GM18907 (cell line): Measurements from ENCODE around the gene RAP1GAP.
"Not testable (repeated sequence)": the region's sequence is repeated elsewhere in the genome, so short reads cannot be mapped to it uniquely, and the experiment has no call there.

ENCODE experiments used
- ATAC-seq: cut with Tn5 transposase; IDR thresholded peaks from one replicate; pipeline ENCODE4 v1.9.1; 2021; ENCODE audit warnings: mild to moderate bottlenecking, moderate library complexity; ENCODE audit not compliant: unreplicated experiment

RAP1GAP gene

DNA sequence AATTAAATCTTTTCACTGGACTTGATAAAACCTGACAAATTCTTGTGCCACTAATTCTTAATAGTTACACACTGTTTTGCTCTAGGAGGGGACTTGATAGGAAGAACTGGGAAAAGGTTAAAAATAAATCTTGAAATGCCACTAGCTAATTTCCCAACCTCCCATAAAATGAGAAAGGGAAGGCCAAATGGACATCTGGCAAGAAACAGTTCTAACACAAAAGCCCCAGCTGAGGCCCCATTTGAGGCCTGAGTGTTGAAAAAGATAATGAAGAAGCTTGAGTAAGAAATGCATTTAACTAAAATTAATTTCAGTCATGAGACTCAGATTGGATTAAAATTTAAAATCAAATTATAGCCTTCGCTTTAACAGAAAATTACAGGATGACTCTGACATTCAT is 11.2 kb upstream of the RAP1GAP start:
- ATAC-seq: no peak

DNA sequence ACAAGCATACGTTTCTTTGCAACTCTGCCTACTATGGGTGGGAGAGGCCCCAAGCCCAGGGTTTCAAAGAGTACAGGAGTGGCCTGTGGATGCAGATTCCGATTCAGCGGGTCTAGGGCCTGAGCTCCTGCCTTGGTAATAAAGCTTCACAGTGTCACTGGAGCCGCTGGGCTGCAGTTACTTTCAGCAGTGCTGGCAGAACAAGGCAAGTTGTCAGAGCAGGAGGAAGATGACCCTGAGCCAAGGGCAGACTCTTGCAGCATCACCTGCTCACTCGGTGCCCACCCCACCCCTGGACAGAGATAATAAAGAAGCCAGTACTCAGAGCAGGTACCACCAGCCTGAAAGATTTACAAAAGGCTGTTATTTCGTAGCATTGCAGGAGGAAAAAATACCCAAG is 8.0 kb upstream of the RAP1GAP start:
- no peak for ATAC-seq

DNA sequence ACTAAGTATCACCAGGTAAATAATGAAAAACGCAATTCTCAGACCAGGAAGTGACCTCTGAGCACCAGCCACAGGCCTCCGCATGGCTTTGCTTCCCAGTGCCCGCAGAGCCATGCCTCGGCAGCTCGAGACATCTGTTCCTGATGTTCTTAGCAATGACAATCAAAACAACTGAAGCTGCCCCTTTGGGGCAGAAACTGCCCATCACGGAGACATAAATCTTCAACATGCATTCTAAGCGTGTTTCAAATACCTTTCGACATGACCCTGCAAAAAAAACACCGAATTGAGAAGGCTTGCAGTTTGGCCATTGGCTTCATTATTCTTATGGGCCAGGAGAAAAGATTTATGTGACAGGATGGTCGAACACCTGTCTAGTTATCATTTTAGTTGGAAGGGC is 5.8 kb upstream of the RAP1GAP start:
- no peak for ATAC-seq

DNA sequence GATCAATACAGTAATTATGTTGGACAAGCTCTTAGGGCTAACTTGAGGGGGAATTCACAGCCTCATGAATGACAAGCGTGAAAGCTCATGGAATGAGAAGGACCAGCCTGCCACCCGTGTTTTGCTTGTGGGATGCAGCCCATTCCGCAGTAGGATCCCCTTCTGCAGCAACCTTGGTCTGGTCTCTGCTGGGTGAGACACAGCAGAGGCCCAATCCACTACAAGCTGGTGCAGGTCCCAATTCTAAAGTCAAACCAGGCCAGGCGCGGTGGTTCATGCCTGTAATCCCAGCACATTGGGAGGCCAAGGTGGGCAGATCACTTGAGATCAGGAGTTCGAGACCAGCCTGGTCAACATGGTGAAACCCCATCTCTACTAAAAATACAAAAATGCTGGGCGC is 4.7 kb upstream of the RAP1GAP start:
- ATAC-seq: not testable (repeated sequence)

DNA sequence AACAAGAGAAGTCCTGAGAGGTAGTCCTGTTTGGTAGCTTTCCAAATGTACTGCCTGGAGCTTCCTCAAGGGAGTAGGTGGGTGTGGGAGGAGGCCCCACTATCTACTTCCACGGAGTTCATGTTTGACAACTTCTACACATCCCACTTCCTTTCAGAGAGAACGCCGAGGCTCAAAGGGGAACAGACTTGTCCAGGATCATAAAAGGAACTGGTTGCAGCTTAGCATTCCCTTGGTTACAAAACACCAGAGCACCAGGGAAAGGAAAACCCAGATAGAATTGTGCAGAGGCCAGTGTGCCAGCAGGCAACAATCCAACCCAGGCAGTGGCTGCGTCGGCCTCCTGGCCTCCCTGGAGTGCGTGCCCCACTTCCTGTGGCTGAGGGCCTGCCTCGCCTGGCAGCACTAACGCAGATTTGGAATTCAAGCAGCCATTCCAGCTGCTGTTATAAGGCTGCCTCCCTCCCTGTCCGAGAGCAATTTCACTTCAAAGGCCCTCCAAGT is 4.2 kb upstream of the RAP1GAP start:
- no peak for ATAC-seq

DNA sequence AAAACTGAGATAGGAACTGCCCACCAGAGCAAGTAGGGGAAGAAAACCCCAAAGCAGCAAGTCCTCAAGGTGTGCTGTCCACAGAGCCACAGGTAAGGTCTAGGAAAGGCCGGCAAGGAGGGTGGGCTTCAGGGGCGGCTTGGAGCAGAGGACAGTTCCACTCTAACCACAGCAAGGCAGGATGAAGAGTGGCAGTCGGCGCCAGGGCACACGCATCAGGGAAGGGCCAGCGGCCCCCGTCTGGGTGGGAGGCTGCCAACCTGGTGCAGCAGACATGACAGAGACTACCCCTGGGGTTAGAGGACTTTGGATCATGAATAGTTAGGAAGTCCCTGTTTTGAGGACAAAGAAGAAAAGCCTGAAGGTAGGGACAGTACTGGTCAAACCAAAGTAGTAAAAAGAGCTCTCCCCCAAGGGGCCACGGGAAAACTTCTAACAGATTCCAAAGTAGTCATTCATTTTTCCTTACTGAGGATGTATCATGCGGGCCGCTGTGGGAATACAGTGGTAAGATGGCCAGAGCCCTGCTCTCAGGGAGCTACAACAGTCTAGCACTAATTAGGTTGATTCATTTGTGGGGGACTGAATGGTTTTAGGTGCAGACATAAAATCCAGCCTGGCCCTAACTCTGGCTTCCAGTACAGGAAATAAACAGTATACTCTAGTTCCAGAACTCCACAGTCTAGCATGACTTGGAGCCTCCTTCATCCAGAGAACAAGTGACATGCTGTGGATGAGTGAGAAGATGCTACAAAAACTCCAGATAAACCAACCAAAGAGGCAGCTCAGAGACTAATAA is 3.5 kb upstream of the RAP1GAP start:
- no peak for ATAC-seq

DNA sequence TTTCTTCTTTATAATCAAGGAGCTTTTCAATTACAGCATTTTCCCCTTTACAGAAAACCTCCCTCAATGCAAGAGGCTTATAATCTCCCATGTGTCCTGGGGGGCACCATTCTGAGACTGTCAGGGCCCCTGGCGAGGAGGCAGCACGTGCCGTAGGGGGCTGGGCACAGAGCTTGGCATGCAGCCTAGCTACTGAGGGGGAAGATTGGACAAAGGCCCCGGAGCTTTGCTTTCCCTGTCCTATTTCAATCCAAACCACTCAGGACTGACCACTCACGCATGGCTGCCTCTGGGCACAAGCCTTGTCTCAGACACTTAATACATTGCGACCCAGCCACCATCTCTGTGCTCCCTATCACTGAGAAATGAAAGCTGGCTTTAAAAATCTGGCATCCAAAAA is 2.8 kb upstream of the RAP1GAP start:
- ATAC-seq: no peak

DNA sequence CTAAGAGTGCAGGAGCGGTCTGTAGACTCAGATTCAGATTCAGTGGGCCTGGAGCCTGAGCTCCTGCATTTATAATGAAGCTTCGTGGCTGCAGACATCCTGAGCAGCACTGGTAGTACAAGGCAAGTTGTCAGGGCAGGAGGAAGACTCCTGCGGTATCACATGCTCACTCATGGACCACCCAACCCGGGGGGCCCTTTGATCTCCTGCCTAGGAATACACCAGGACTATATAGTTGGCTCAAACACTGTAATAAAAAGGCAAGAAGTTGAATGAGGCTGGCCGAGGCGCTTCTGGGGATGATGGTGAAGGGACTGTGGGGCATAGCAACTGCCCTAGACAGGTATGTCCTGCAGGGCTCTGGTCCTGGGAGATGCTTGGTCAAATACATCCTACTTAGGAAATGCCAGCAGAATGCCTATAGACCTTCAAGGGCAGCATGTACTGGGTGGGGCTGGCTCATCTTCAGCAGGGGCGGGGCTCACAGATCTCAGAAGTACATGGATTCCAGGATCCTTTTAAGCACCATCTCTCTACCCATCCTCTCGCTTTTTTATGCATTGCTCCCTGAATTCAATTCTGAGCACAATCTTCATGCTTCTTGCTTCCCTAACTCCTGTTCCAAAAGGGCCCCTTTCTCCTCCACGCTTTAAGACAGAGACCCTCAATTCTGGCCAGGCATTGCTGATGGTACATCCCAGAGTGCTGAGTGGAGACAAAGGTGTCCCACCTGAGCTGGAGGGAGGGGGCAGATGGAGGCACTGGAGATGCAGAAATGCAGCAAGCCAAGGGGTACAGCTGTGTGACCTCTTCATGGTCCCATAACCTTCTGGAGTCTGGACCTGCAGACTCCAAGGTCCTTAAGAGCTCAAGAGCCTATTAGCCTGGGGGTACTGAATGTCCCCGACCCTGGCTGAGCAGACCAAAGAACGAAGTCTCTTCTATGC is 2.1 kb upstream of the RAP1GAP start:
- no peak for ATAC-seq

DNA sequence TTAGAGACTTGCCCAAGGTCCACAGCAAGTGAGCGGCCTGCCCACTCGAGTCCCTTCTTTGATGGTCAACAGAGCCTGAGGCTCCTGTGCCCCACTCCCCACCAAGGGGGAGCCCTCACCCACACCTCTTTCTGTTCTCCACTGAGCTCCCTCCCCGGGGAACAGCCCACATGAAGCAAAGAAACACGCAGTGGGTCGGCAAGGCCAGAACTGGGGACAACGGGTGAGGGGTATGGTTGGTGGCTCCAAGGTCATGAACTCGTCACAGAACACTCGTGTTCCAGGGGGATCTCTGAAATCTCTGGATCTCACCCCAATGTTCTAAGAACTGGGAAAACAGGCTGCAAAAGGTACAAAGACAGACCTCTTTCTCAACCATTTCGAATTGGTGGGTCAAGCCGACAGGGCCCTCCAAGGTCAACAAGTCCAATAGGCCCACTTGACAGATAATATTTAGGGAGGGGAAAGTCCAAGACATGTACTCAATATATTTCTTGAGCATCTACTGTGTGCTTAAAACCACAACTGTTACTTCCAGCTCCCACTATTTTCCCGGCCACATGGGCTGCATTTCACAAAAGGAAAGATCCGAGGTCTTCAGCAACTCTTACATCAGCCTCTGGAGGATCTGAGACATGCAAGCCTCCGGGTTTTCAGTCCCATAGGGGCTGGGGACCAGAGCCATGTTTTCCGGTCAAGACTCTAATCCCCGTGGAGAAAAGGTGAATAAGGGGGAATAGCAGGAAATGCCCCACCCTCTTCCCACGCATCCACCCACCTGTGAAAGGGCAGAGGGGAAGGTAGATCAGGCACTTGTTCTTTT is 1.1 kb upstream of the RAP1GAP start:
- no peak for ATAC-seq

DNA sequence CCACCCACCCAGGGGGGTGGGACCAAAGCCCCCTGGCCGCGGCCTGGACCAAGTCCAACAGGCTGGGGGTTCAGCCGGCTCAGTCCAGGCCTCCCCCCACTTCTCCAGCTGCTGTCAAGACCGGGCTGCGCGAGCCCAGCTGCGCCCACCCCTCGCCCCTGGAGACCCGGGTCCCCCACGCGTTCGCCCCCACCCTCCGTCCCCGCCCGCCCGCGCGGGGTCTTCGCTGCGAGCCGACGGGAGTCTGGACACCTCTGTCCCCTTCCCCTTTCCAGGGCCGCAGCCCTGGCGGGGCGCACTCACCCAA is 253 bp downstream of the RAP1GAP start:
- ATAC-seq: no peak

DNA sequence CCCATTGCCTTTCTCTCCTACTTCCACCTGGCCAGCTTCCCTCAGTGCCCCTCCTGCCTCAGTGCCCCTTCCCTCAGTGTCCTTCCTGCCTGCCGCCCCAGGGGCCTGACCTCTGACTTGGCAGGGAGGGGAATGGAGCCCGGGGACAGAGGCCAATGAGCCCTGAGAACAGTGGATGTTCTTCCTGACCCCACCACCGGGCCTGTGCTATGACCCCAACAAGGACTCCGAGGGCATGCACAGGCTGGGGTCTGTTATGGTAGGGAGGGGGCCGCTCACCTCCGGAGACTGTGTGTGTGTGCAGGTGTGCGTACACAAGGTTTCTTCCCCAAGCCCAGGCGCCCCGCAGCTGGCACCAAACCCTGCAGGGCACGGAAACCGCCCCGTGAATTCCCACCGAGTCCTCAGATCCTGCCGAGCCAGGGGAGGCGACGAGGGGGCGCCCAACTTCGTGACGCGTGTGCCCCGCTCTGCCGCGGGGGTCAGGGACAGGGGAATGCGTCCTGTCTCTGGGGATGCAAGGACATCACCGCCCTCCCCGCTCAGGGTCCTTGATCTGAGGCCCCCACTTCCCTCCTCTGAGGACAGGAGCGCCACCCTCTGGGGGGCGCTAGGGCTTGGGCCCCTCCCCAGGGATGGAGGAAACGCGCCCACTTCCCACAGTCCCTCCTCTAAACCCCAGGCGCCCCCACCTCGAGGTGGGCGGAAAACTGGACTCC is 766 bp downstream of the RAP1GAP start:
- ATAC-seq: no peak

DNA sequence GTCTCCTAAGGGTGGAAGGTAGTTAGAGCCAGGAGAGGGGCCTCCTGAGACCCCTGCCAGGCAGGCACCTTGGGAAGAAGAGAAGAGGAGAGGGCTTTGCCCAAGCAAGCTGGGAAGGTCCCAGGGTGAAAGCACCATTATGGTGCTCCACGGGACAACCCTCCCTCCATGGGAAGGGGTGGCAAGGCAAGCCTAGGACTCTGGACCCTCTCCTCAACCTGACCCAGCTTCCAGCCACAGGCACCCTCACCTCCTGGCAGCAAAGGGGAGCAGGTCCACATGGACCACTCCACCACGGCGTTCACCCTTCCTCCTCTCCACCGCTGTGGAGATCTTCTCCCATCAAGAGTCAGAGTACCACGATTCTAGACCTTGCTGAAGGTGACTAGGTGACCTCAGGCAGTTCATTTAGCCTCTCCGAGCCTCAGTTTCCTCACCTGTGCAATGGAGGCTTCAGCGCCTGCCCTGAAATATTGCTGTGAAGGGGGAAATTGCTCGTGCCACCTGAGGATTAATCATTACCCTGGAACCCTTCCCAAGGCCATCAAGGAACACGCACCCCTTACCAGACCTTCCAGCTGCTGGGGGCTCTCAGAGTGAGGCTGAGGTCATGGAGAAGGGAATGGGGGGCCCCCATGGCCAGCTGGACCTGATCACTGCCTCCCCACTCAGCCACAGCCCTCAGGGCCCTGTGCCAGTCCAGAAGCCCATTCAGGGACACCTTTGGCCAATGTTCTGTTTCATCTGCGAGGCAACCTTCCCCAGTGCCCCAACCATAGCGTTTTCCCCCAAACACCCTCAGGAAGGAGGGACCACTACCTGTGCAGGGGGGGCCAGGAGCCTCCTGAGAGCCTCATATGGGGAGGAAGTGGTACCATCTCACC is 1.6 kb downstream of the RAP1GAP start:
- ATAC-seq: no peak

DNA sequence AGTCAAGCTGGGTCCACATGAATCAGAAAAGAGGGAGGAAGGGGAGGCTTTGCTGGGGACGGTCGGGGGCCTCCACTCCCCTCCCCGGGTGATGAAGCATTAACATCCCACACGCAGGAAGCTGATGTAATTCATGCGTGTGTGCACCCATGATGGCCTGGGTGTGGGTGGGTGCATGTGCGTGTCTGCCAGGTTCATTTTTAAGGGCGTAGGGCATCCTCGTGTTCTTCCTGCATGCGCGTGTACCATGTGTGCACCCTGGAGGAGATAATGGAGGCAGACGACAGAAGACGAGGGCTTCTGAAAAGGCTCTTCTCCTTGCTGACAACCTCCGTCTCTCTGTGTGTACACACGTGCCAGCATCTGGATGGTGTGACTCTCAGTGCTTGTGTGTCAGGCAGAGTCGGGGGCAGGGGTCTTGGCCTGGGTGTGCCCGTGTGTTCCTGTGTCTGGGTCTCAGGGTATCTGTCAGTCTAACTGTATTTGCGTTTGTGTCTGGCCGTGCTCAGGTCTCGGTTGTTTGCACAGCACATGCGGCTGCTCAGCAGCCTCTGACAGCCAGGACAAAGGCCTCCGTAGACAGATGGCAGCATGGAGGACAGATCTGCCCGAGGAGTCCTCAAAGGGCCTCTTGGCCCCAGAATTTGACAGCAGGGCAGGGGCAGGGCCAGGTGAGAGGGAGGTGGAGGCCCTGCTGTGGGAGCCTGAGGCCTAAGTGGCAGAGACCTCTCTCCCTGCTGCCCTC is 2.4 kb downstream of the RAP1GAP start:
- ATAC-seq: no peak

DNA sequence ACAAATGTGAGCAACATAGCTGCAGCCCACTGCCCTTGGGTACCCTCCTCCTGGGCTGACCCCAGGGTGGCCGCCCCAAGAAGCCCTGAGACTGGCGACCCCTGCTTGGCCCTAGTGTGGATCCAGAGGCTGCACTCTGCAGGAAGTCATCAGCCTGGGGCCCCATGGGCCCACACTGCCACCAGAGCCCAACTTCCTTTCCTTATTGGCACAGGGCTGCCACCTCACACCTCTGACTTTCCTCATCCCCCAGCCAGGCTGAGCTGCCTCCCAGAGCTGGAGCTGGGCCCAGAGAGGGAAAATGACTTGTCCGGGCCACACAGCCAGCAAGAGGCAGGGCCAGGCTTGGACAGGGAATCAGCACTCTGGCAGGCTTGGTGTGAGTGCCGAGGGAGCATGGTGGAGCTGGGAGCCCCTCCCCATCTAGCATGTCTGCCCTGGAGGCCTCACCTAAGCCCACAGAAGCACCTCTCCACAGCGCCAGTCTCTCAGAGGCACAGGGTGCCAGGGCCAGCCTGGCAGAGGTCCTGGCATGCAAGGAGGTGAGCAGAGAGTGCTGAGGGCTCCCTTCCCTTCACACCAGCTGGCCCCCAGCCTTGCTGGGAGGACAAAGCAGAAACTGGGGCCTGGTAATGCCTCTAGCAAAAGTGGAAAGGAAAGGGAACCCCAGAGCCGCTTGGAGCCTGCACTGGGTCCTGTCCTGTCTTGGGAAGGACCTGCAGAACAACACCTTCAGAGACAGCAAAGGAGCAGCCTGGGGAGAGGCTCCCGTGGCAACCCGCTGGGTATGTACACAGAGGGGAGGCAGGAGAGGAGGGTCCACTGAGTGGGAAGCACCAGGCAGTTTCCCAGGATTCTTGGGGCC is 3.2 kb downstream of the RAP1GAP start:
- ATAC-seq: no peak

DNA sequence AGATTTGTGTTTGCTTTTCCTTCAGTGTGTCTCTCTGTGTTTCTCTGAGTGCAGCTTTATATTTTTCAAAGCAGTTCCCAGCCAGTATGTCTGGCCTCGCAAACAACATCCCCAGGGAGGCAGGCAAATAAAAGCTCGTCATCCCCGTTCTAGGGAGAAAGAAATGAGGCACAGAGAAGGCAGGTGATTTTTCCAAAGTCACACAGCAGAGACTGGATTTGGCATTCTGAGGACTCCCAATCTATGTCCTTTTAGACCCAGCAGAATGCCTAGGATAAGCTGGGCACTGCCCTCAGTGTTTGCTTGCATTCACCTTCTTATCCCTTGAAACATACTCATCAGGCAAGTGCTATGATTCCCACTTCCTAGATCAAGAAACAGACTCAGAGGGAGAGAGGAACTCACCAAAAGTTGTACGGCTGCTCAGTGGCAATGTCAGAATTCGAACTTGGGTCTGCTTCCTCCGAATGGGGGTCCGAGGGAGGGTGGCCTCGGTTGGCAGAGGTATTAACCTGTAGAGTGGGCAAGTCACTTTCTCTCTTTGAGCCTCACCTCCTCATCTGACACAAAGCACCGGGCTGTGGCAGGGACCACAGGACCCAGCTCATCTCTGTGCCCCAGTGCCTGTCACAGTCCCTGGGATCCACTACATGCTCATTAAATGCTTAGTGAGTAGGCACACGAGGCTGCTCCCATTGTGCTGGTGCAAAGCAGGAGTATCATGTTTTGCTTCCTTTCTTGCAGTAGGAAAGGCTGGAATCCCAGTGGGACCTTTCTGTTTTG is 4.2 kb downstream of the RAP1GAP start:
- no peak for ATAC-seq

DNA sequence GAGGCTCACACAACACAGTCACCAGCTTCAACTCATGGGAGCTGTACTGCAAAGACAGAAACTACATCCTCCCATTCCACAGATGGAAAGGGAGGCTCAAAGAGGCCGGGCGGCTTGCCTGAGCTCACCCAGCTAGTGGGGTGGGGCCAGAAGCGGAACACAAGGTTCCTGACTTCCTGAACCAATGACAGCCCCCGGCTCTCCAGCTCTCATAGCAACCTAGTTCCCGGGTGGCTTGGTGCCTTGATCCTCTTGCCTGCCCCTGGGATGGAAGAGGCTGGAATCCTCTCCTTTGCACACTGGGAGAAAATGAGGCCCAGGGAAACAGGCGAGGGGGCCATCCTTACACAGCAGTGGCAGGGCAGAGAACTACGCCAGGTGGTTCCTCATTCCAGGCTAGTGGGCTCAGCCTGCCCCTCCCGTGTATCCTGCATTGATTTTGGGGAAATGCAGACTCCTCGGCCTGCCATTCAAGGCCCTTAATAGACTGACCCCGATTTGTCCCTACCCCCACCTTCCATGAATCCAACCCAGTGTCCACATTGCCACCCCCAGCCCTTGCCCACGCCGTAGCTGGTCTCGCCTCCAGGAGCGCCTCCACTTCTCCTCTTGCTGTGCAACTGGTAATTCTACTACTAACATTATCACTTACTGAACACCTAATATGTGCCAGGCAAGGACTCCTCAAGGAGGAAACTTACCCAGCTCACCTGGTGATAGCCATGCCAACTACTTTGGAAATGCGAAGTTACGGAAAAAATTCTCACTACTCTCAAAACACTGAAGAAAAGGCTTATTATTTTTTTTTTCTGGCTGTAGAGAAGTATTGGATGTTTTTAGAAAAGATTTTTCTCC is 5.0 kb downstream of the RAP1GAP start:
- no peak for ATAC-seq
